Dermis microvascular lymphatic vessel endothelial cell (primary cell): ENCODE results near the gene CGA. TPM values are rescaled to one million over a fixed set of nuclear protein-coding genes. Genes with fewer than 3 reads are reported as not detected.

Experiments used
- total RNA-seq: library from RNA; depleted of rRNA; stranded (reverse); fragments of >200 nt; gene quantifications from 2 replicates; pipeline ENCODE4 v1.2.1, GENCODE V29; 2014

Gene CGA
- total RNA-seq, 1 donor from 2014 or later, result not detected

Other genes starting within 250 kb of the CGA start
- gene HTR1E, start 157.6 kb downstream of the CGA start, total RNA-seq, result not detected in 2 replicates
- 11.6 and 16.8 TPM in 2 replicates for gene ZNF292, start 60.5 kb upstream of the CGA start, total RNA-seq
- 2.2 and 2.5 TPM in 2 replicates for gene SMIM8, start 227.5 kb upstream of the CGA start, total RNA-seq
- not detected in 2 replicates for gene GJB7, start 234.2 kb upstream of the CGA start, total RNA-seq
- 0.26 and 0.63 TPM in 2 replicates for gene C6orf163, start 249.7 kb upstream of the CGA start, total RNA-seq